Measurements from ENCODE around the gene TRIM26.

- TF ChIP-seq EP300 (IDR thresholded peaks at IDR 0.05) (no peak), POLR2A (IDR thresholded peaks at IDR 0.05) (no peak), POLR2AphosphoS5 (IDR thresholded peaks at IDR 0.05) (no peak)
- TF ChIP-seq, protein P1, sequence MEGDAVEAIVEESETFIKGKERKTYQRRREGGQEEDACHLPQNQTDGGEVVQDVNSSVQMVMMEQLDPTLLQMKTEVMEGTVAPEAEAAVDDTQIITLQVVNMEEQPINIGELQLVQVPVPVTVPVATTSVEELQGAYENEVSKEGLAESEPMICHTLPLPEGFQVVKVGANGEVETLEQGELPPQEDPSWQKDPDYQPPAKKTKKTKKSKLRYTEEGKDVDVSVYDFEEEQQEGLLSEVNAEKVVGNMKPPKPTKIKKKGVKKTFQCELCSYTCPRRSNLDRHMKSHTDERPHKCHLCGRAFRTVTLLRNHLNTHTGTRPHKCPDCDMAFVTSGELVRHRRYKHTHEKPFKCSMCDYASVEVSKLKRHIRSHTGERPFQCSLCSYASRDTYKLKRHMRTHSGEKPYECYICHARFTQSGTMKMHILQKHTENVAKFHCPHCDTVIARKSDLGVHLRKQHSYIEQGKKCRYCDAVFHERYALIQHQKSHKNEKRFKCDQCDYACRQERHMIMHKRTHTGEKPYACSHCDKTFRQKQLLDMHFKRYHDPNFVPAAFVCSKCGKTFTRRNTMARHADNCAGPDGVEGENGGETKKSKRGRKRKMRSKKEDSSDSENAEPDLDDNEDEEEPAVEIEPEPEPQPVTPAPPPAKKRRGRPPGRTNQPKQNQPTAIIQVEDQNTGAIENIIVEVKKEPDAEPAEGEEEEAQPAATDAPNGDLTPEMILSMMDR (IDR thresholded peaks at IDR 0.05), result no peak
Observed at GRCh38 chr6:30156774-30157173, 56.4 kb downstream of the TRIM26 start.

All from upper lobe of left lung (tissue), 4 donors.